PC-9 (cell line): Measurements from ENCODE around the gene CLTRN. TPM values are rescaled to one million over a fixed set of nuclear protein-coding genes. Genes with fewer than 3 reads are reported as not detected.

Source experiments
- BruUV-seq: library from RNA; stranded (reverse); fragments of 400-500 nt; replicated peaks from 2 replicates; lab custom pipeline; 2021; lab: Mats Ljungman, UMichigan
- CTCF ChIA-PET: fragments of 300-600 bp; sonication (Branson Sonifier 250); formaldehyde crosslinking; loops from one replicate; lab custom pipeline; 2022; ENCODE audit warnings: antibody characterized with exemption; lab: Charles Lee
- POLR2A ChIA-PET: fragments of 300-600 bp; sonication (Branson Sonifier 250); formaldehyde crosslinking; loops from one replicate; lab custom pipeline; 2022; ENCODE audit warnings: antibody characterized with exemption; ENCODE audit not compliant: unreplicated experiment; lab: Charles Lee
- DNase-seq, 2 experiments: peaks; one replicate each; pipeline versions ENCODE4 v3.0.0 to v3.0.0-alpha.2; 2015 to 2022; ENCODE audit warnings: mixed read lengths in 1 of 2
- H2AFZ ChIP-seq: fragments of 200-600 bp; sonication (generic); 2 replicates; pipeline ENCODE4 v1.8.1; 2017; ENCODE audit warnings: antibody characterized with exemption
- H3F3A ChIP-seq: fragments of 200-600 bp; sonication (generic); 2 replicates; pipeline ENCODE4 v1.8.1; 2017; ENCODE audit warnings: antibody characterized with exemption, mild to moderate bottlenecking, low read depth; ENCODE audit not compliant: insufficient read depth
- H3K27ac ChIP-seq: fragments of 200-600 bp; sonication (generic); 2 replicates; pipeline ENCODE4 v1.6.1; 2016; ENCODE audit warnings: mixed run types
- H3K27me3 ChIP-seq: fragments of 200-600 bp; sonication (generic); 2 replicates; pipeline ENCODE4 v1.6.1; 2016; ENCODE audit warnings: low read depth, mixed run types; ENCODE audit not compliant: insufficient read depth
- H3K36me3 ChIP-seq: fragments of 200-600 bp; sonication (generic); 2 replicates; pipeline ENCODE4 v1.6.1; 2016; ENCODE audit warnings: low read depth, mixed run types
- H3K4me1 ChIP-seq: fragments of 200-600 bp; sonication (generic); replicated peaks from 2 replicates; pipeline ENCODE4 v1.6.1; 2016; ENCODE audit warnings: mixed run types; ENCODE audit not compliant: insufficient read depth
- H3K4me2 ChIP-seq: fragments of 200-600 bp; sonication (generic); 2 replicates; pipeline ENCODE4 v1.6.1; 2017; ENCODE audit warnings: mixed run types
- H3K4me3 ChIP-seq: fragments of 200-600 bp; sonication (generic); 2 replicates; pipeline ENCODE4 v1.6.1; 2016; ENCODE audit warnings: mixed run types
- H3K79me2 ChIP-seq: fragments of 200-600 bp; sonication (generic); 2 replicates; pipeline ENCODE4 v1.6.1; 2017; ENCODE audit warnings: low read depth, mixed run types
- H3K9me2 ChIP-seq: fragments of 200-600 bp; sonication (generic); 2 replicates; pipeline ENCODE4 v1.8.1; 2017; ENCODE audit warnings: mild to moderate bottlenecking; ENCODE audit not compliant: insufficient read depth
- H3K9me3 ChIP-seq: fragments of 200-600 bp; sonication (generic); 2 replicates; pipeline ENCODE4 v1.8.1; 2016; ENCODE audit warnings: low read depth; ENCODE audit not compliant: insufficient read depth
- H4K20me1 ChIP-seq: fragments of 200-600 bp; sonication (generic); 2 replicates; pipeline ENCODE4 v1.8.1; 2017; ENCODE audit not compliant: insufficient read depth
- CTCF ChIP-seq: fragments of 200-600 bp; sonication (generic); conservative IDR thresholded peaks from 2 replicates; pipeline ENCODE4 v1.6.1; 2017; ENCODE audit warnings: mixed run types, antibody characterized with exemption, mild to moderate bottlenecking, moderate library complexity
- EZH2 ChIP-seq: fragments of 200-600 bp; sonication (generic); IDR thresholded peaks from 2 replicates; pipeline ENCODE4 v1.8.0; 2017; ENCODE audit warnings: antibody characterized with exemption, low read depth
- intact Hi-C: fragments of 100-400 bp; cut with micrococcal nuclease; formaldehyde crosslinking; loops from one replicate; pipeline ENCODE4 v1.10.0; 2022; ENCODE audit not compliant: unreplicated experiment
- total RNA-seq: library from RNA; stranded (reverse); gene quantifications from 2 replicates; pipeline ENCODE4 v1.2.3, GENCODE V29; 2021

Gene CLTRN
- total RNA-seq, 1 experiment from 2014 or later: 2.7 TPM

GRCh38 chrX:15598026-15598425 lies 66.6 kb downstream of the CLTRN start:
- peak; percentile 9 to 83 for DNase-seq
- no peak for TF ChIP-seq EZH2
- TF ChIP-seq CTCF: no peak
- Histone ChIP-seq H3K4me1 (peaks cover 54% of the 10 kb centered on the region), H3K27me3 (no peaks in the 10 kb centered on the region), H3K9me2 (no peaks in the 10 kb centered on the region), H2AFZ (peak overlapping the region; percentile 52; the same call in 1 of the 2 replicates), H3K27ac (peak overlapping the region; percentile 59), H3K79me2 (no peaks in the 10 kb centered on the region), H3K36me3 (no peaks in the 10 kb centered on the region), H4K20me1 (no peaks in the 10 kb centered on the region), H3K4me2 (peak overlapping the region; percentile 54; the same call in 1 of the 2 replicates), H3K9me3 (no peaks in the 10 kb centered on the region), H3K4me3 (no peak overlapping the region), H3F3A (no peaks in the 10 kb centered on the region)
- no TSS peak for BruUV-seq
- ChIA-PET POLR2A (interaction anchor here (0.6 to 0.7 kb wide), 2 partner anchors 84 to 1356 kb away, joined by 3 read pairs; no protein-coding TSS in a partner anchor), CTCF (no interaction called here)
- intact Hi-C loops: loop anchor here (2.0 kb wide), 1 partner anchor 77 kb away; no protein-coding TSS in a partner anchor

GRCh38 chrX:15594371-15594770 lies 70.2 kb downstream of the CLTRN start:
- Histone ChIP-seq H3K9me3 (no peaks in the 10 kb centered on the region), H2AFZ (no peak overlapping the region), H3K9me2 (no peaks in the 10 kb centered on the region), H3F3A (no peaks in the 10 kb centered on the region), H4K20me1 (no peaks in the 10 kb centered on the region), H3K79me2 (no peaks in the 10 kb centered on the region), H3K36me3 (no peaks in the 10 kb centered on the region), H3K4me1 (peaks cover 23% of the 10 kb centered on the region), H3K4me3 (no peak overlapping the region), H3K27ac (no peak overlapping the region), H3K4me2 (no peak overlapping the region), H3K27me3 (no peaks in the 10 kb centered on the region)
- intact Hi-C loops: no loop called here
- no peak for DNase-seq
- ChIA-PET POLR2A (interaction anchor here (0.6 kb wide), 1 partner anchor 12 kb away, joined by 3 read pairs; no protein-coding TSS in a partner anchor), CTCF (interaction anchor here (0.6 kb wide), 2 partner anchors 89 to 126 kb away, joined by 3 to 4 read pairs; no protein-coding TSS in a partner anchor)
- no TSS peak for BruUV-seq
- no peak for TF ChIP-seq EZH2
- TF ChIP-seq CTCF: peak; percentile 48

- intact Hi-C loops: no loop called here
Observed at GRCh38 chrX:15579778-15580747, 84.5 kb downstream of the CLTRN start.

More at GRCh38 chrX:15579778-15580747, 84.5 kb downstream of the CLTRN start:
- Histone ChIP-seq H3F3A (no peaks in the 10 kb centered on the region), H3K79me2 (no peaks in the 10 kb centered on the region), H3K4me3 (no peak overlapping the region), H2AFZ (peak overlapping the region; percentile 46; the same call in 1 of the 2 replicates), H4K20me1 (no peaks in the 10 kb centered on the region), H3K36me3 (no peaks in the 10 kb centered on the region), H3K9me3 (no peaks in the 10 kb centered on the region), H3K27me3 (no peaks in the 10 kb centered on the region), H3K4me1 (0 out of 2 replicates have a peak, but pooled peaks cover 4% of the 10 kb centered on the region), H3K9me2 (no peaks in the 10 kb centered on the region), H3K27ac (peak overlapping the region; percentile 28), H3K4me2 (peak overlapping the region; percentile 36)
- no TSS peak for BruUV-seq
- DNase-seq: peak in 1 of 2 experiments; percentile 53
- TF ChIP-seq CTCF (no peak), EZH2 (no peak)
- CTCF ChIA-PET: no interaction called here
- POLR2A ChIA-PET: no interaction called here

Other genes starting within 250 kb of the CLTRN start
- 177 and 197 TPM in 2 replicates for gene PIR, start 171.5 kb downstream of the CLTRN start, total RNA-seq
- not detected in 2 replicates for gene BMX, start 164.0 kb downstream of the CLTRN start, total RNA-seq
- gene ACE2, start 63.8 kb downstream of the CLTRN start, total RNA-seq: 1.9 and 3.4 TPM in 2 replicates
- 10.9 and 12.1 TPM in 2 replicates for gene CA5B, start 73.5 kb upstream of the CLTRN start, total RNA-seq
- gene ZRSR2, start 125.7 kb upstream of the CLTRN start, total RNA-seq: 7.2 and 7.6 TPM in 2 replicates
- 10.6 and 14.2 TPM in 2 replicates for gene AP1S2, start 190.0 kb upstream of the CLTRN start, total RNA-seq